HG03064 (cell line): ENCODE results near the gene TMEM201.
"Not testable (repeated sequence)": the region's sequence is repeated elsewhere in the genome, so short reads cannot be mapped to it uniquely, and the experiment has no call there.

ENCODE experiments used
- ATAC-seq: cut with Tn5 transposase; IDR thresholded peaks from one replicate; pipeline ENCODE4 v1.9.1; 2021; ENCODE audit warnings: low read depth; ENCODE audit not compliant: unreplicated experiment

Gene TMEM201

DNA sequence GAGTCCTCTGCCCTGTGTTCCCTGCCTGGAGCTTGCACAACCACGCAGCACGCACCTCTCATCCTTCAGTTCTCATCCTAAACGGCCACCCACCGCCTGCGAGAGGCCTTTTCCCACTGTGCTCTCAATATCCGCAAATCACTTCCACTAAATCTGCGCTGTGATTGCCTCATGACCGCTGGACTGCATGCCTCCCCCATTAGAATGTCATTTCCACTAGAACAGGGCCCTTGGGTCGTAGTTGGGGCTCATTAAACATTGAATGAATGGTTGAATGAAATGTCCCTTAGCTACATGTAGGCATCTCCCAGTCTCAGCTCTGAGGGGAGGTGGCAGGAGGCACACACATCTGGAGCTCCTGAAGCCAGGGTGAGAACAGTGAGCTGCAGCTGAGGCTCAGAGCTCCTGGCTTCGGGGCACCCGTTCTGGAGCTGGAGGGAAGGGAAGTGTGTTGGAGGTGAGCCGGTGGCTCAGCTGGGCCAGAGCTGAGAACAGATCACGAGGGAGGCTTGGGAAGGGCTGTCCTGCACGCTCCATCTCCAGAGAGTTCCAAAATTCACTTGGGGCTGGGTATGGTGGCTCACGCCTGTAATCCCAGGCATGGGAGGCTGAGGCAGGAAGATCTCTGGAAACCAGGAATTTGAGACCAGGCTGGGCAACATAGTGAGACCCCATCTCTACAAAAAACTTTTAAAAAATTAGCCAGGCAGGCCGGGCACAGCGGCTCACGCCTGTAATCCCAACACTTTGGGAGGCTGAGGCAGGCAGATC is 30.4 kb downstream of the TMEM201 start:
- ATAC-seq = no peak

DNA sequence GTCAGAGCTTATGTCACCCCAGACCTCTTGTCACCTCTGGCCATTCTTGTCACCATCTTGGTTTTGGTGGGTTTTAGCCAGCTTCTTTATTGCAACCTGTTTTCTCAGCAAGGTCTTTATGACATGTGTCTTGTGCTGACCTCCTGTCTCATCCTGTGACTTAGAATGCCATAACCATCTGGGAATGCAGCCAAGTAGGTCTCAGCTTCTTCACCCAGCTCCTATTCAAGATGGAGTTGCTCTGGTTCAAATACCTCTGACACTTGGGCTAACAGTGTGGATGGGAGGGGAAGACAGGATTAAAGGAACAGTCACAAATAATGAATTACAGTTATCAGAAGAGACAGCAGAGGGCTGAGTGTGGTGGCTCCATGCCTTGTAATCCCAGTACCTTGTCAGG is 32.3 kb downstream of the TMEM201 start:
- no peak for ATAC-seq

DNA sequence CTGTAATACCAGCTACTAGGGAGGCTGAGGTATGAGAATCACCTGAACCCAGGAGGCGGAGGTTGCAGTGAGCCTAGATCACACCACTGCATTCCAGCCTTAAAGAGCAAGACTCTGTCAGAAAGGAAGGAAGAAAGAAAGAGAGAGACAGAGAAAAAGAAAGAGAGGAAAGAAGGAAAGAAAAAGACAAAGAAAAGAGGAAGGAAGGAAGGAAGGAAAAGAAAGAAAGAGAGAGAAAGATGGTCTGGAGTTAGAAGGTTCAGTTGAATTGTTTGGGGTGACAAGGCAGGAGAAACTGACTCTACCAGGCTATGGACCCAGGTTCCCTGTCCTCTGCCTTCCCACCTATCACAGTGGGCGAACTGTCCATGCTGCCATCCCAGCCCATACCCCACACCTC is 35.4 kb downstream of the TMEM201 start:
- no peak for ATAC-seq

DNA sequence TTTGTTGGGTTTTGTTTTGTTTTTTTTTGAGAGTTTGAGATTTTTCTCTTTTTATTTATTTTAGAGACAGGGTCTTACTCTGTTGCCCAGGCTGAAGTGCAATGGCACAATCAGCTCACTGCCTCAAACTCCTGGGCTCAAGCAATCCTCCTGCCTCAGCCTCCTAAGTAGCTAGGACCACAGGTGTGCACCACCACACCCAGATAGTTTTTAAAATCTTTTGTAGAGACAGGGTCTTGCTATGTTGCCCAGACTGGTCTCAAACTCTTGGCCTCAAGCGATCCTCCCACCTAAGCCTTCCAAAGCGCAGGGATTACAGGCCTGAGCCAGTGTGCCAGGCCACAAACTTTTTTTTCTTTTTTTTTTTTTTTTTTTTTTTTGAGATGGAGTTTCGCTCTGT is 36.3 kb downstream of the TMEM201 start:
- not testable (repeated sequence) for ATAC-seq

DNA sequence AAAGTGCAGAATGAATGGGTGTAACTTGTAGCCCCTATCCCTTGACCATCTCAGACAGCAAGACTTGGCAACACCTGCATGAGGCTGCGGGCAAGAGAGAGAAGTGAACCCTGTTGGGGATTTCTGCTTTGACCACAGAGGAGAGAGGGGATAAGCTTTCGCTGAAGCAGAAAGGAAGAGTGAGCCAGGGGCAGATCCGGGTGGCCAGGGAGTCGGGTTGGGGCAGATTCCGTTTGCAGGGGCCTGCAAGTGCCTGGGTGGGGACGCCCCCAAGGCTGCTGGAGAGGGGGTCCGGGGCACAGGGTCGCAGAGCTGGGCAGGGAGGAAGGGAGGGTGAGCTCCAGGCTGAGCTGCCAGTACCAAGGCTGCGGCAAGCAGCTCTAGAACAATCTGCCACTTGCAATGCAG is 37.5 kb downstream of the TMEM201 start:
- ATAC-seq = no peak

DNA sequence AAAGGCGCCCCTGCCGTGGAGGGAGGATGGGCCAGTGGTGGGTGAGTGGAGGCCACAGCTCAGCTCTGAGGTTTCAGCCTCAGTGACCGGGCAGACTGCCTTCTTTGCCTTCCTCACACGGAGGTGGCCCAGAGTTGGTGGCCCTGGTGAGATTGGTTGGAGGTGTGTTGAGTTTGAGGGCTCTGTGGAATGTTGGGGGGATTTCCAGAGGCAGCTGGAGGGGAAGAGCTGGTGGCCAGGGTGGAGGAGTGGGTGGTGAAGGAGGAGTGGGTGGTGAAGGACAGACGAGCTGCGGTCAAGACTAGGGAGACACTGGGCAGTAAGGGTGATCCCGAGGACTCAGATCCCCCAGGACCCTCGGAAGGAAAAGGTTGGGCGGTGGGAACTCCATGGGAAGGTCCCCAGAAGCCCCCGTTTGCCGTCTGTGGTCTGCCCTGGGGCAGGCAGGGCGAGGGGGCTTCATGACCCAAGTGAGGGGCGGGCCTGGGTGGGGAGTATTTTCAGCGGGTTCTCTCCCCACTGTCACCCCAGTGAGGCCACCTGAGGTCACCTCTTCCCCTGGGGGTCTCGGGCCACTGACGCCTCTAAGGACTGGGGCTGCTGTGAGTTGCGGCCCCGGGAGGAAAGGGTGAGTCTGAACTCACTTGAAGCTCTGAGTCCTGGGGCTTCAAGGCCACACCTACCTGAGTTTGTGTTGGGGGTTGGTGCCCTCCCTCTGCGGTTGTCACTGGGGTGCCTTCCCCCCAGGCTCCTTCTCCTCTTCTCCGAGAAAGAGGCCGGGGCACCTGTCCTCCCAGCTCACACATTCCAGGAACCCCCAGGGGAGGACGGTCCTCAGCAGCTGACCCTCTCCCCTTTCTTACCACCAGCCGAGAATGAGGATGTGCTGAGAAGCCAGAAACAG is 40.1 kb downstream of the TMEM201 start:
- no peak for ATAC-seq

DNA sequence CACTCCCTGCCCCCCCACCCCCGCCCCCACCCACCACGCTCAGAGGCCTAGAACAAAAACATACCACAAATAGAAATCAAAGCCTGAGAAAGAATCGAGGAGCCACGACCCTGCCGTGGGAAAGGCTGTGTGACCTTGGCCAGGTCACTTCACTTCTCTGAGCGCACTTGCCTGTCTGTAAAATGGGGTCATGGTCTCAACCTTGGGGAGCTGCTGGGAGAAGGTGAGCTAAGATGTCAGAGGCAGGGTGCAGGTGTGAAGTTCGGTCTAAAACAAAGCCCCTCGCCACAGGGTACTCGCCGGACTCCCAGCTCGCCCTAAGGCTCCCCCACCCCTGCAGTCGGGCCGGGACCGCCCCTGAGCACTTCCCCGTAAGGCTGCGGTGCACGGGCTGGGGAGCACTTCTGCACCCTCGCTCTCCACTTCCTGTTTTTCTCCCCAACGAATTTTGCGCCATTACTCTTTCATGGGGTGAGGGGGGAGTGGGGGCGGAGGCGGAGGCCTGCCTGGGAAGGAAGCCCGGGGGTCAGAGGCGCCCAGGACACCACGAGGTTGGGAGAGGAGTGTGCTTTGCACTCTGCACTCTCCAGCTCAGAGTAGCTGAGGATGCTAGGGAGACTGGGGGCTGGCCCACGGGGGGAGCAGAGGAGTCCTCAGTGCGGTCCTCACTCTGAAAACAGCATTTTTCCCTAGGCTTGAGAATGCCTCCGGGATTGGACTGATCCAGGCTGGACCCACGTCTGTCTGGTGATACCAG is 40.9 kb downstream of the TMEM201 start:
- no peak for ATAC-seq

DNA sequence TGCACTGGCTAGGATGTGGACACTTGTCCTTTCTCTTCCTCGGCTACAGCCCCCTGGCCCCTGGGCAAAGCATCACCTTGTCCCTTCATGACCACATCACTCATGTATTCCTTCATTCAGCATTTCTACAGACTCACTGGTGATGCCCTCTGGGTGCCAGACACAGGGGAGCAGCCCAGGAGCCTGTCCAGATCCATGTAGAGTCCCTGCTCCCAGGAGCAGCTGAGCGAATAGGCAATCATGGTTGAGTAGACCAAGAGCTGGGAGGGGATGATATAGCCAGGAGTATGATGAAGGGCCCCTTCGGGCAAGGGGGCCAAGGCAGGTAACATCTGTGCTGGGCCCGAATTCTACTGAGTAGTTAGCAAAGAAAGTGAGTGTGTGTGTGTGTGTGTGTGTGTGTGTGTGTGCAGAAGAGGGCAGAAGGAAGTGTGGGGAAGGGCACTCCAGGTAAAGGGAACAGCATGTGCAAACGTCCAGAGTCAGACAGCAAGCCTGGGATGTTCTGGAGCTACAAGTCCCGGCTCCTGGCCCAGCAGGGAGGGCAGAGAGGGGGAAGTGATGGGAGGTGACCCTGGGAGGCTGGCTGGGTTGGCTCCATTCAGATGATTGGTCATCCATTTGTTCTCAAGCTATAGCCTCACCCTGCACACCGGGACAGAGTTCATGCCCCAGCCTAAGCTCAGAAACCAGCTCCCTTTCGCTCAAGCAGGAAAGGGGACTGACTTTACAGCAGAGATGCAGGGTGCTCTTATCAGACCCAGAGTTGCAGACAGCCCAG is 41.8 kb downstream of the TMEM201 start:
- ATAC-seq = no peak

DNA sequence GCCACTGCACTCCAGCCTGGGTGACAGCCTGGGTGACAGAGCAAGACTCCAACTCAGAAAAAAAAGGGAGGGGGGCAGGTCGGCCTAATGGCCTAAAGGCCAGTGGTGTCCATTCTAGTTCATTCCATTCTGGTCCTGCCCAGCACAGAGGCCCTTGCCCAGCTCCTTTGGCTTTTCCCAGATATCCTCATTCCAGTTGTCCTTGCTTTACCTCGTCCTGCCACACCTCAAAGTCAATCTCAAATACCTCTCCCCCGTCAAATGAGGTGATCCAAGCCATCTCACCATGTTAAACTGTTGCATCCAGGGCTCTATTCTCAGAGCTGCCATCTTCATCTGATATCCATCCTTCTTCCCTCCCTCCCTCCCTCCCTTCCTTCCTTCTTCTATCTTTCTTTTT is 42.9 kb downstream of the TMEM201 start:
- no peak for ATAC-seq

DNA sequence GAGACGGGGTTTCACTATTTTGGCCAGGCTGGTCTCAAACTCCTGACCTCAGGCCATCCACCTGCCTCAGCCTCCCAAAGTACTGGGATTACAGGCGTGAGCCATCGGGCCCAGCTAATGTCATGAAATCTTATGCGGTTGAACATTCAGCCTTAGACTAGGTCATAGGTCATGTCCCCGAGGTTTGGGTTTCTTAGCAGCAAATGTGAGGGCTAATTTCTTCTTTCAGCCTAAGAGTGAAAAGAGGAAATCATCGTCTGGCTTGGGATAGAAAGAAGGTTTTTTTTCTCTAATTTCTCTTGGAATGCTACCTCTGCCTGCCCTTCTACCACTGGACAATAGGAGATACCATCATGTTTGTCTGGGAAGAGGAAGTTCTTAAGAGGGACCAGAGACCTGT is 44.8 kb downstream of the TMEM201 start:
- no peak for ATAC-seq

DNA sequence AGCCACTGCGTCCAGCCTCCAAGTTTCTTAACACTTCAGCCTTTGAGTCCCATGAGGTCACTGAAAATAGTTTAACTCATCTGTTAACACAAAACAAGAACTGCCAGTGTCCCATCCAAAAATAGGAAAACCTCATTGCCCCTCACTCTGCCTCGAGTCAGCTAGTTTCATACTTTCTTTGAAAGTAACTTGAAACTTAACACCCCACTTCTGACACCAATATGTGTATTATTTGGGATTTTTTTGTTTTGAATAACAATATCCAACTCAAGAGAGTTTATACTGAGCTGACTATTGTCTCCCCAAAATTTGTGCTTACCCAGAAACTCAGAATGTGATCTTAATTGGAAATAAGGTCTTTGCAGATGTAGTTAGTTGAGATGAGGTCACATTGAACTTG is 45.9 kb downstream of the TMEM201 start:
- ATAC-seq = no peak

DNA sequence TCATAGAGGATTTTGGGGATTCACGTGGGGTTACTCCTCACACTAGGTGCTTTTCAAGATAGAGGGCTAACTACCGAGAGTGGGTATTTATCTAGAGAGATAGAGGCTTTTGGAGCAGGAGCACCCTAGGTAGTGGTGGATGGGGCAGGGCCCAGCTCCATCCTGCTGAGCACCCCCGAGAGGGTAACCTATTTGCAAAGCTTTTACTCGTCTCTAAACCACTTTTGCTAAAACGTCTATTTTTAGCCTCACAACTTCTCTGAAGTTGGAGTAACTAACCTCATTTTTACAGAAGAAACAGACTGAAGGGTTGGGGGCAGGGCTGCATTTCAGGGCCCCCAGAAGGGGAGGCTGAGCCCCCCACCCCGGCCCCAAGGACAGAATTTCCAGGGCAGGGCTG is 50.5 kb downstream of the TMEM201 start:
- no peak for ATAC-seq

DNA sequence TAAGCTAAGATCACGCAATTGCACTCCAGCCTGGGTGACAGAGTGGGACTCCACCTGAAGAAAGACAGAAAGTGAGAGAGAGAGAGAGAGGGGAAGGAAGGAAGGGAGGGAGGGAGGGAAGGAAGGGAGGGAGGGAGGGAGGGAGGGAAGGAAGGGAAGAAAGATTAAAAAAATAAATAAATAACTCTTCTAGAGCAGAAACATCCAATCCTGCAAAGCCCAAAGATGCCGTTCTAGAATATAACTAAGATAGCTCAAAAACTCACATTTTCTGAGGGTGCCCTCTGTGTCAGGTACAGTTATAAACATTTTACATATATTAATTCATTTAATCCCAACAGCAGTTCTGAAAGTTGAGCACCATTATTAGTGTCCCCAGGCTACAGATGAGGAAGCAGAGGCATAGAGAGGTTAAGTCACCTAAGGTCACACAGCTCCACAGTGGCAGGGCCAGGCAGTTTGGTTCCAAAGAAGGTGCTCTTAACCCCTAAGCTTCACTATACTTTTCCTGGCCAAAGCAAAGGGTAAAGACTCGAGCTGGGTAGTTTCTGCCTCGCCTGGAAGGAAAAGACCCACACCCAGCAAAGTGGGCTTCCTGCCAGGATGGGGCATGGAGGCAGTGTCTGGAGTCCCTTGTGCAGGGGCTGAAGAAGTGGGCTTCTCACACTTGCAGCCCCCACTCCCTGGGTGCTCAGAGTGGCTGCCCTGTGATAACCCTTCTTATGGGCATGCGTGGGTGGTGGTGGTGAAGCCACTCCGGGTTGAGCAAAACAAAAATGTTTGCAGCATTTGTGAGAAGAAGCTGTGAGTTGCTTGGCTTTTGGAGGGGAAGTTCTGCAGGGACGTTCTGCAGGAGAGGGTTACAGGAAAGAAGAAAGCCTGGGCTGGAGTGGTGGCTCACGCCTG is 54.9 kb downstream of the TMEM201 start:
- ATAC-seq = no peak

DNA sequence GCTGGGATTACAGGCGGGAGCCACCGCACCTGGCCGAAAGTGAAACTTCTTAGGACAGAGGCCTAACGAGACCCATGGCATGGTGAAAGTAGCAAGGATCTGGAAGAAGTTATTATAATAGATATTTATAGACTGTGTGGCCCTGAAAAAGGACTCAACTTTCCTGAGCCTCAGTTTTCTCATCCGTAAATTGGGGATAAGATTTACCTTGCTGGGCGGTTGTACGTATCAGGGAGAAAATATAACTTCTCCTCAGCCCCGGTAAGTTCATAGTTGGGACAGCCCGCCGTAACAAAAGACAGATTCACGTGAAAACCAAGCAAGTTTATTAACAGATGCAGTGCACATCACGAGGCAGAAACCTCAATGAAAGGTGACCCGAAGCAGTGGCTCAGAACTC is 57.3 kb downstream of the TMEM201 start:
- ATAC-seq = no peak

DNA sequence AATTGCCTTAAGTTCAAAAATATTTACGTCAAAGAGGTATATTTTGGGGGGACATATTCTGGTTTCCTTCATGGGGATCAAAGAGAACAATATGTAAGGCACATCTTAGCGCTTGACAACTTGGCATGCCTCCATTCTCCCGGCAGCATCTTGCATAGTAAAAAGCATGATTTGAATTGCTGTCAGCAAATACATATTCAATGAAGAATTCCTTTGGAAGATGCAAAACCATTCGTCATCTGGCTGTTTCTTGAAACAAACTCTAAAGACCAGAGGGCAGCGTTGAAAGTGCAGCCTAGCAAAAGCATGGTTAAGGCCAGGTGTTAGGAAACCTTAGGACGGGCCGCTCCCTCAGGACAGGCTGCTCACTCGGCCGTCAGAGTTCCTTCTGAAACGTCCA is 59.5 kb downstream of the TMEM201 start:
- no peak for ATAC-seq

DNA sequence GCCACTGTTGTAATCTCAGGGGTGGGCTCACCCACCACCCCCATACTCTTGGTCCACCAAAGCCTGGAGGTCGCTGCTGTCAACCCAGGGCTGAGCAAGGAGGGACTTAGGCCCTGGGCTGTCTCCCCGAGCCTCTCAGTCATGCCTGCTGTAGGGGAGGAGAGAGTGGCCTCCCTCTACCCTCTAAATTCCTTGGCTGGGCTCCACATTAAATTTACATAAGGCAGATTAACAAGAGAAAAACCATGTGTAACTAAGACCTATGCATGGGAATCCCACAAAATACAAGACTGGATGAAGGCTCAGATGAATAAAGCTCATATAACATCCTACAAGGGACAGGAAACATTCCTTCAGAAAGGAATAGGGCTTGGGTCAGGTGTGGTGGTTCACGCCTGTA is 61.1 kb downstream of the TMEM201 start:
- no peak for ATAC-seq

DNA sequence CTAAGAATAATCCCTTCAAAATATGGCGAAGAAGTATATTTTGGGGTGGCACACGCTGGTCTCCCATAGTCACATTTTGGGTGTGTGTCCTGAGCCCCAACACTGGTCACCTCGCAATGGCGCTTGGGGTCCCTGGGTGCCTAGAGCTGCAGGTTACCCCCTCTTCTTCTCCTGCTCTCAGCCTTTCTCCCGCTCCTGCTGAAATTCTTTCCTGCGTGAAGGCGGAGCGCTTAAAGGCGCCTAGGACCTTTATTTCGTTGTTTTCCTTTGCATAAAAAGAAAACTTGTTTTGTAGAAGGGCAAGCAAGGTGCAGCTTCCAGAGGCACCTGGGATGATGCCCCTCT is 62.5 kb downstream of the TMEM201 start:
- no peak for ATAC-seq

DNA sequence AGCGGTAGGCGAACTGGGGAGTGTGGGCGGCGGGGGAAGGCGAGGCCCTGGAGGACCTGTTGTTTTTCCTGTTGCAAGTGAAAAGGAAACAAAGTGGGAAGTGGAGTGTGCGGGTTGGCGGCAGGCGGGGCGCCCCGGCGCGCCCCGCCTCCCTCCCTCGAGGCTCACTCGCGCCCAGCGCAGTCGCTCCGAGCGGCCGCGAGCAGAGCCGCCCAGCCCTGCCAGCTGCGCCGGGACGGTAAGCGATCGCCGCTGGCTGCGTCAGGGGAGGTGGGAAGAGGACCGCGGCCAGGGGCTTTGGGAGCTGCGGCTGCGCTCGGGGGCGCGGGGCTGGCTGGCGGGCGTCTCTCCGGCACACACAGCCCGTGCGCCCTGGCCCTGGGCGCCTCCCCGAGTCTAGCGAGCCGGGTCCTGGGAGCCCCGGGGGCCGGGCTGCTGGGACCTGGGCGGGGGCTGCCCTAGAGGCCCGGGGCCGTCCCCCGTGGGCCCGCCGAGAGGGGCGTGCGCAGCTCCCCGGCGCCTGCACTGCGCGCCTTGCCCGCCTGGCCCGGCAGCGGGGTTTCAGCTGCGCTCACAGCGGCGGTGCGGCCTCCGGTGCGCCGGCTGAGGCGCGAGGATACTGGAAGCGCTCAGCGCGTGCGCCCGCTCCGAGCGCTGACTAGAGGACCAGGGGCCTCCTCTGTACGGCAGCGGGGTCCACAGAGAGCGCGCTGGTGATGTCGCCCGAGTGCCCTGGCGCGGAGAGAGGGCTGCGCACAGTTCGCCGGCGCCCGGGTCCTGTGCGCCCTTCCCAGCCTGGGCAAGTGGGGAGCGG is 63.1 kb downstream of the TMEM201 start, which contains the start of gene PIK3CD:
Gene PIK3CD, plus strand, starts transcription at position 167 of the 814 bp plus-strand sequence. CDS start 58,725 bp downstream, outside the sequence.
- ATAC-seq = no peak
